NAMALWA (cell line): Measurements from ENCODE around the gene BCHE.
"Not testable (repeated sequence)": the region's sequence is repeated elsewhere in the genome, so short reads cannot be mapped to it uniquely, and the experiment has no call there.

Source experiments
- DNase-seq: peaks from one replicate; pipeline ENCODE4 v3.0.0-alpha.2; 2015; ENCODE audit warnings: low spot score

Gene BCHE

DNA sequence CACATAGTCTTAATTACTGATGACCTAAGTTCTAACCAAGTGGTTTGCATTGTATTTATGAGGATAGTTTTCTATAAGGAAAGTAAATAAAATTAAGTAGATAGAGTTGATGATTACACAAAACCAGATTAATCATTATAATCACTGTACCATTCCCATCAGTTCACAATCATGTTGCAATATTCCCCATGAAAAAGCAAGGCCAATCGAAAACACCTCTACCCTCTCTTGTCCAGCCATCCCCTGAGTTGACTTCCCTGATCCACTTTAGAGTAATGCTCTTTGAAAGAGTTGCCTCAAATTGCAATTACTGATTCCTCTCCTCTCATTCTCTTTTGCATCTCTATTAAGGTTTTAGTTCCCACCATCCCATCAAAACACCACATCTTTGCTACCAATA is 21.0 kb downstream of the BCHE start:
- DNase-seq = no peak

DNA sequence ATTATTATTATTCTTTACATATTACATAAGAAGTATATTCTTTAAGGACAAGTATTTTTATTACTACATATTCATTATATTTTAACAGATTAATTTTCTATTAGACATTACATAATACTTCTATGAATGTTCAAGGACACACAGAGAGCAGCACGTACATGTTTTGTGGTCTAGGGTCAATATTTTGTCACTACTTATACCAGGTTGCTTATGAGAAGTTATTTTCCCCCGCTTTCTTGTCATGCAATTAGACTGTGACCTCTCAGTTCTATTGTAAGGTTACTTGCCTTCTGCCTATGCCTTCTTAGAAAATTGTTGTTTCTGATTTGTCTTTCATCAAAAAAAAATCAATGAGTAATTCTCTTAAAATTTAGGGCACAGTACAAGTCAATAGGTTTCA is 21.5 kb downstream of the BCHE start:
- no peak for DNase-seq

DNA sequence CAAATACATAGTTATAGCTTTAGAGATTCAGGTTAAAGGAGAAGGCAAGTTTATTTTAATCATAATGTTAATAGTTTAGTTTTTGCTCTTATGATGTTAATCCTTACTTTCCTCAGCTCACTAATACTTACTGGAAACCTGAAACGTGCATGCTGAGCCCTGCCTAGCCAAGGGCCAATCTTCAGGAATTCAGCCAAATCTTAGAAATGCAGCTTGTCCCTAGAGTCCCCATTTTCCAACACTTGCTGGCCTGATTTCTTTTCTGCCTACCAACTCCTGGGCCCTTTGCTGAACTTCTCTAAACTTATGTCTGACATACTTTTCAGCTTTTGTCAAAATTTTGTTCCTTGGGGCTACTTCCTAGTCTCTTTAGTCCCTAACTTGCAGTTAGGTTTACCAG is 22.8 kb downstream of the BCHE start:
- DNase-seq = no peak

DNA sequence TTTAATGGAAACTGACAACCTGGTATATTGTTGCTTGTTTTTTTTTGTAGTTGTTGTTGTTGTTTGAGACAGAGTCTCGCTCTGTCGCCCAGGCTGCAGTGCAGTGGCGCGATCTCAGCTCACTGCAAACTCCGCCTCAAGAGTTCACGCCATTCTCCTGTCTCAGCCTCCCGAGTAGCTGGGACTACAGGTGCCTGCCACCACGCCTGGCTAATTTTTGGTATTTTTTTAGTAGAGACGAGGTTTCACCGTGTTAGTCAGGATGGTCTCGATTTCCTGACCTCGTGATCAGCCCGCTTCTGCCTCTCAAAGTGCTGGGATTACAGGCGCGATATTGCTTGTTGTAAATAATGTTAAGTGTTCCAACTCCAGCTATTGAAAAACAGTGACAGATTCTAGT is 29.3 kb downstream of the BCHE start:
- DNase-seq = not testable (repeated sequence)

DNA sequence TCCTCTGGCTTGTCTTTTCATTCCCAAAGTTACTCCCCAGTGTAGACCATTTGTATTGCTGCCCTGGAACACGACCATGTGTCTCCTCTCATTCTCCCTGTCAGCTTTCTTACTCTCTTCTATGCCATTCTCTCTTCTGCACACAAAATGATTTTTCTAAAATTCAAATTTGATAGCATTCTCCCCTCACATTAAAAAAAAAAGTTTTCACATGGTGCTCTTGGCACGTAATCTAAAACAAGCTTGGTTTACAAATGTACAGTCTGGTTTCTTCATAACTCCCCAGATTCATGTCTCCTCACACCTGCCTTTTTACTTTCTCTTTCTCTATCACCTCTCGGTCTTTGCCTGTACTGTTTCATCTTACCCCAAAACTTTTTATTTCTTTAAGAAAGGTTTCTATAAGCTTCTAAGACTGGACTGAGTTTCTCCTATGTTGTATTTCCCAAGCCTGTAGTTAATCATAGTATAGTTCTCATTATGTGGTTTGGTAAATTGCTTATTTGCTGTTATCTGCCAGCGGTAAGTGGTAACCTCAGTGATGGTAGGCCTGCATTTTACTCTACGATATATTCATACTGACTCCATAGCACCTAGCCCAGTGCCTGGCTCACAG is 31.2 kb downstream of the BCHE start:
- DNase-seq = no peak

DNA sequence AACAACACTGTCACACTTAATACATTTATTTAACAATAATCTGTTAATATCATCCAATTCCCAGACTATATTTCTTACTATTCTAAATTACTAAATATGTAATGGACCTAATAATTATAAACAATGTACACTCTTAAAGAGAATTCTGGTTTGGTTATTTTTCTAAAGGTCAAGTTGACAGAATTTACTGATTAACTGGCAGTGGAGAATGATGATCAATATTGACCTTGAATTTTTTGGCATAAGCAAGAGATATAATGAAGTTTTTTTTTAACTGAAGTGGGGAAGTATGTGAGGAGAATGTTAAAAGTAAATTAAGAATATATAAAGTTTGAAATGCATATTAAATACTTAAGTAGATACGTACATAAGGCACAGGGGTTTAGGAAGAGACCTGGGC is 33.8 kb downstream of the BCHE start:
- no peak for DNase-seq

DNA sequence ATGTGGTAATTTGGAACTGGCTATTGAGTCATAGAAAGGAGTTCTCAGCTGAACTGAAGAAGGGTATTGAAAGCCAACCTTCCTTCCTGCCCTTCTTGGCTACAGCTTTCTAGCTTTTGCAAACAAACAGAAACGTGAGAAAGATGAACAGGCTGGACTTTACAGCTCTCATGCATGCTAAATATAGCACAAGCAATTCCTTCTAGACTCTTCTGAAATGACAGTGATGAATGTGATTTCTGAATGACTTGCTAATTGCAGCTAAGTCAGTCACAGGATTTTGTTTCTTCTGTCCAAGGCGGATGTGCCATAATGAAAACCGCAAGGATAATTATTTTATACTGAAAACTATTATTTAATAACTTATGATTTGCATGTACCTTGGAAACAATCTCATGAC is 36.3 kb downstream of the BCHE start:
- no peak for DNase-seq

DNA sequence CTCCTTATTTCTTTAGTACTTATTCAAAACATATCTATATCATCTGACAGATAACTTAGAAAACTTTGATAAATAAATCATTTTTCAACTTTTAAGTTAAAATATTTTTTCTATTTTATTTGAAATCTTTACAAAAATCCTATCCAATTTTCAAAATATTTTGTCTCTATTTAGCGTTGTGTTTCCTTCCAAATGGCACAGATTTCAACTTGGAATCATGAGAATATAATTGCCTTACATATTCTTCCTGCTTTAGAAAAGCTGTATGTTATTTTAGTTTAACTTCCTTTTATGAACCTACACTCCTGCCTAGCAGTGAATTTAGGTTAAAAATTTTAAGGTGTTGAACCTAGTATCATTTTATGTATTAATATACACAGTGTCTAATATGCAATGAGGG is 38.2 kb downstream of the BCHE start:
- no peak for DNase-seq

DNA sequence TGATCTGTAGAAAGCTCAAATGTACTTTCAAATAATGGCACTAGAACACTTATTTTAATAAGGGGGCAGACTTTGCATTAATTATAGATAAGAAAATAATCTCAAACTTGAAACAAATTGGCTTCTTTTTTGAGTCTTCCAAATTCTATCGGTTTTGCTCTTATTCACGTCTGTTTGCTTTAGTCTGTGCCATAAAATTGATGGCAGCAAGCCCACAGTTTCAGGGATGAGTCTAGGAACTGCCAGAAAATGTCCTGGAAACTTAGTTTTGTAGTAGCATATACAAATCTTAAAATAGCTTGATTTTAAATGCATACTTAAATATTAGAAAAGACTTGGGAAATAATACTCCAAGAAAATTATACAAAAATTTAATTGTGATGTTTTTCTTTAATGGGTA is 39.7 kb downstream of the BCHE start:
- no peak for DNase-seq

DNA sequence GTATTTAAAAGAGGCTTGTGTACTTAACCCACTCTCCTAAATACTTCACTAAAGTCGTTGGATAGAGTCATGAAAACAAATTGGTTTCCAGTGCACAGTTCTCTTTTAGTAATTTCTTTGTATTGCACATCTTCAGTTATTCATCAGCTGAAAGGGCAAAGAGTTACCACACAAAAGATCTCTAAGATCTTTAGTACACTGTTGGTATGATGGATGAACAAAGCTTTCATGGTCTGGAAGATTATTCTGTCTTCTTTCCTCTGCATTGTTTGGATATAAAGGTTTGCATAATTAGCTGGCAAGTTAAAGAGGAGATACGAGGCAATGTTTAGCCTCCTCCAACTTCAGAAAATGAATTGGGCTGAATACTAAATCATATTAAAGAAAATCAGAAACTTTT is 40.5 kb downstream of the BCHE start:
- DNase-seq = no peak

DNA sequence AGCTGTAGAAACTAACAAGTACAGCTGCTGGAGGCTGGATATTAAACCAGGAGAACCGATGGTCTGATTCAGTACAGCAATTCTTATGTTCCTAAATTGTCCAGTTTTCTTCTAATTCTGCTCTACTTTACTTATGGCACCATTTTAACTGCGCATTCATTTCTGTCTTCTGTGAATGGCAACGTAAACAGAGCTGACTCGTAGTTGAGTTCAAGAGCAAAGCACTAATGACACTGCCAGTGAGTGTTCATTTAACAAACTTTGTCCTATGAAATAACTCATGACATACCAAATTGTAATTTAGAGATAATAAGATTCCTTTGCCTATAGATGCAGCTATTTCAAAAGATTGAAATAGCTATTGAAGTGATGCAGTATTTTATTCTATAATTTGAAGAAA is 48.7 kb downstream of the BCHE start:
- no peak for DNase-seq

DNA sequence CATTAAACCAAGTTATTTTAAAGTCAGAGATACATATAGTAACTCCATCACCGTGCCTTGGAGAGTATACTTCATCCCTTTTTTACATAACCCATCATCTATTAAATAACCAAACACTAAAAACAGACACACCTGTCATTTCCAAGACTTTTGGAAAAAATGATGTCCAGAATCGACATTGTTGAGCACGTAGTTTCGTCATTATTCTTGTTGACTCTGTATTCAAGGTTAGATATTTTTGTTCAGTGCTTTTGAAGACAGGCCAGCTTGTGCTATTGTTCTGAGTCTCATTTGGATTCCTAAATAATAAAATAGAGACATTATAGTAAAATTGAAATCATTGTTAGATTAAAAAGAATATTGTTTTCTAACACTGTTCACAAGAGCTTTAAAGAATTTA is 51.2 kb downstream of the BCHE start:
- DNase-seq = no peak

DNA sequence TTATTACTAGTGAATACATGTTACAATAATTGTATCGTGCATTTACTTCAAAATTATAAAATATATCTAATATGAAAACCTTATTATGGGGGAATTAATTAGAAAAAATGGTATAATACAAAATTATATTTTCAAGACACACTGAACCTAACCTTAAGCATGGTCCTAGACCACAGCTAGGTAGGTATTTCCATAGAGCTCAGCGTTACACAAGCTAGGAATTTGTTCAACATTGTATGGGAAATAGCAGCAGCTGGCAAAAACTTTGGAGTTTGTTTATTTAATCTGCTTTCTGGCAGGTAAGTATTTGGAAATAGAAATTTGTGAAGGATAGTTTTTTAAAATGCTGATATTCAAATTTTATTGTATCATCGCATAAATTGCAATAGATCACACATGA is 52.9 kb downstream of the BCHE start:
- DNase-seq = no peak

DNA sequence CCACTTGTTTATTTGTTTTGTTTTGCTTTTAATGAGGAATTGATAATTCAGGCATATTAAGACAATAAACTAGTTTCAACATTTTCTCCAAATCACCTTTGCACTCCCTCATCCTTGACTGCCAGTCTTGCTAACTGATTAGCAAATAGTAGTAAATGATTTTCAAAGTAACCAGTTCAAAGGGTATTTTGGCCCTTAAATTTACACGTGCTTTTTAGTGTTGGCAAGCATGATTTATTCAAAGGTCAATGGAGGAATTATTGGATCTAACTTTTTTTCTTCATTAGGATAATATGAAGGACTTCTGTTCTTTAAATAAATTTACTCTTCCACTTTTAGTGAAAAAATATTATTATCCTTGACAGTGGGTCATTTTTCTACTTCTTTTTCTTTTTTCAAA is 53.8 kb downstream of the BCHE start:
- no peak for DNase-seq

DNA sequence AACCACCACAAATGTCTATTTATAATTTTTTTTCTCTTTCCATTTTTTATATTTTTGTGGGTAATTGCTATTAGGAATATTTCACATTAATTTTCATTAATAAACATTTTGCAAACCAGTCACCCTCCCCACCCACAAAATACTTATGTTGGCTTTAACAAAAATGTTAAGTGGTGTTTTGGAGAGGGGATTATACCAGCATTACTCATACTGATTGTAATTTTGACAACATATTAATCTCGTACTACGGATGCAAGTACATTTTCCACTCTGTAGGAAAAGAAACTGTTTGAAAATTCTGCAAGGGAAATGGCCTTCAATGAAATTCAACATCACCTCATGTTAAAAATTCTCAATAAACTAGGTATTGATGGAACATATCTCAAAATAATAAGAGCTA is 58.3 kb downstream of the BCHE start:
- DNase-seq = no peak

DNA sequence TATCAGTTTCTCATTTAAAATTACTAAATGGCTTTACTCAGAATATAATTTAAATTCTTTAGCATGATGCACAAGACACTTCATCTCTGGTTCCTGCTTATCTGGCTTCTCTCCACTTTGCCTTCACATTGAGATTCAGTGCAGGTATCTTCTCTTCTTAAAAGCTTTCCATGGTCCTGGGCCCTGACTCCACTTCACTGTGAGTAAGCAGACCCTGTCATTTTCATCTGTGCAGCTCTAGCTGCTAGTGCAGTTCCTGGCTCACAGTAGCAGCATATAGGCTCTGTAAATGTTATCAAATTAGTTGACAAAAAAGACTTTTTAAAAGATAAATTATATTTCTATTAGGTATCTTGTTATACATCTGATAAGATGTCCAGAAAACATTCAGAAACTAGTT is 58.8 kb downstream of the BCHE start:
- DNase-seq = no peak

DNA sequence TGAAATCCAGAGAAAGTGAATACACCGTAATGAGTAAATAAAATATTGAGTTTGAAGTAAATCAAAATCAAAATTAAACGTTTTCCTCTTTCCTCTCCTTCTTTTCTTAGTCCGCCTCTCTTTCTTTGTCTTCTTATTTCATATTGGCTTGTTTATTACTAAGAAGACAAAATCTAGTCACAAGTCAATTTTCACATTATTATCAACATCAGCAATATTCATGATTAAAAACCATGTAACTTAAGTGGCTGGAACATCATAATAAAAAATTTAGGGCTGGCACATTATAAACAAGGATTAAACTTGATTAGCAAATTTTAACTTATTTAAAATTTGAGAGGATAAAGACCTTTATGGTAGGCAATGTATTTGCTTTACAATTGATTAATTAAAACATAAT is 61.4 kb downstream of the BCHE start:
- no peak for DNase-seq

DNA sequence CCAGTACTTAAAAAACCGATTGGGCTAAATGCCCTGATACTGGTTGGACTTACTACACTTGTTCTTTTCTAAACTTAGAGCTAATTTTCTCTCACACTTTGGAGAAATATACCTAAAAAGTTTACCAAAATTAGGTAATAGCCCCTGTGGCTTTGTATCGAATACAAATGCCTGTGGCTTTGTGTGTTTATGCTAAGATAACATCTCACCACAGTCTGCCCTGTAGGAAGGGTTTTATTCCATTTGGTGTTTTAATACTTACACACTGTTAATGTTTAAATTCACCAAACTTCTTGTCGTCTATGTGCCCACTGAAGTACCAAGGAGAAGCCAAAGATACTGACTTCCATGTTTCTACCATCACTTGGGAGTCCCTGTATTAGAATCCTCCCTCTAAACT is 66.4 kb downstream of the BCHE start:
- no peak for DNase-seq

DNA sequence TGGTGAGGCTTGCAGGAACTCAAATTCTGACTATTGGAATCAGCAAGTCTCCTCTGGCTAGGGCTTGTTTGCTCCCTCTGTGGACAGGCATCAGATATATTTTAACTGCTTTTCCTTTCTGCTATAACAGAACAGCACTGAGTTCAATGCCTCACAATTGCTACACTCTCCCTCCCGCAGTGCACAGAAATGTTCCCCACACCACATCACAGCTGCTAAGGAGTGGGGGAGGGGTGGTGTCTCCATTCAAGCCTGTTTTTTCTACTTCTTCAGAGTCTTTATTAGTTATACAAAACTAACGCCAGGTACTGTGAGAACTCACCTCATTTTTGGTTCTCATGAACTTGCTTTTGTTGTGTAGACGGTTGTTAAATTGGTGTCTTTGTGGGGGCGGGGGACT is 68.5 kb downstream of the BCHE start:
- DNase-seq = no peak

DNA sequence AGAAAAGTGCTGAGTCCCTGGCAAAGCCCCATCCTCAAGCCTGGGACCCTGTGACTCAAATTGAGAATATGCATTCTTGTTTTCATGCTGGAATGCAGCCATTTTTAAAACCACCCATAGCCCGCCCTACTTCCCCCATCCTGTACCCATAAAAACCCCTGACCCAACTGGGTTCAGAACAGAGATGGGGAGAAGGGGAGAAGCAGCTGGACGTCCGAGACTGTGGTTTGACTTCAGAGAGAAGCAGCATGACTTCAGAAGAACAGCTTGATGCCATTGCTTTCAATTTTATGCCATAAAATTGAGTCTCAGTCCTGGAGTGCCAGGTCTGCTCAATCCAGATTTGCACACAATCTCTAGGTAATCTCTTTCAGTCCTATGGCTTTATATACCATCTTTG is 78.2 kb downstream of the BCHE start:
- DNase-seq = no peak

DNA sequence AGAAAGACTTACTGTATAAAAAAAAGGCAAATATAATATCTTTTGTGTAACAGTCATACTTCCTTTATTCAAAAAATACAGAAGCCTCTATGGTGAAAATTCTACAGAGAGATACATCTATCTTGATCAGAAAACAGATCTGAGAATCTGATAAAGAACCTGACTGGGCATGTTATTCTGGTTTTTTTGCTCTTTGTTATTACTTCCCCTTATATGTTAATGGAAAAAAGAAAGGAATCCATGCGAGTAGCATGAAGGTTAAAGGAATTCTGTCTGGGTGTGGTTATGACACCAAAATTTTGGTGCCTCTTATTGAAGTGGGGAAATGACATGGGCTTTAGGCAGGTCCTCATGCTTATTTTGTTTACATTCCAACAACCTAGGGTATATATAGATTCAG is 81.7 kb downstream of the BCHE start:
- DNase-seq = no peak

DNA sequence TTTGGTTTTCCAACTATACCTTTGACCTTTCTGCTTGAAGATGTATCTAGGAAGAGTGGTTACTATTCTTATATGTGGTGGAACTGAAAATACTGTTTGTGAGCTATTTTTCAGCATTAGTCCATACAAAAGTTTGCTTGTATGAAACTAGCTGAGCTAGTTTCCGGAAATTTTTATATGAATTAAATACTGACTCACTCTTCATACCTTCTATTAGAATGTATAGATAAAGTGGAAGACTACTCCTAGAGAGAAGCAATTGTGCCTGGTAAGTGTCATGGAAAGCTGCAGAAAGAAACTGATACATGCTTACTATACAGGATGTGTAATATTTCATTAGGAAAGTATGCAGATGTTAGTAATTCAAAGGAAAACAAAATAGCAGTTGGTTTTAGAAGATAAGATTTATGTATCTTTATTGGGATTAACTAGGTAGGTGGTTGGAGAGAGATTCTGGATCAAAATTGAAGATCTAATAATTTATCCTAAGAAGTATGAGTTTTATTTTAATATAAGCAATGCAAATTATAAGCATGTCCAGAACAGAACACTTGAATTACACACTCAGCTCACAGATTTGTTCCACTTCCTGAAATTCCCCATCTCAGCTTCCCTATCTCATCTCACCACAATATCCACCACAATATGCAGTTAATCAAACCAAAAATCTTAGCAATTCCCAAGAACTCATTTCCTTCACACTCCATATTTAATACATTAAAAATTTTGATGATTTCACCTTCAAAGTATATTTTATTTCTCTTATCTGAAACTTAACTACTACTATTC is 82.8 kb downstream of the BCHE start:
- no peak for DNase-seq

DNA sequence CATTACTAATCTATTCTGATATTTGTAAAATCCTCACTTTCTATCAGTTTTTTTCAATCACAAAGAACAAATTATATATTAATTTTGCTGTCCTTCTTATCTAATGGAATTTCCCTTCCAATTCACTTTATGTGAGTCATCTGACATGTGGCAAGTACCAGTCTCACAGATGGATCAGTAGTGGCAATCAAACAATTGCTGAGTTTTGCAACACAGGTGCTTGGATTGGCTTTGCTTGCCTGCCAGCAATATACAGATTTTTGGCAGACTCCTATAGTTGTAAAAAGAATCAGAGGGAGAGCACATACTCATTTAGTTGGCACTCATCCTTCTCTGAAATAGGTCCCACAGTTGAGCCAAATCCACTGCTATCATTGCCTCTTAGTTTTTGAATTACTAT is 83.7 kb downstream of the BCHE start:
- DNase-seq = no peak

DNA sequence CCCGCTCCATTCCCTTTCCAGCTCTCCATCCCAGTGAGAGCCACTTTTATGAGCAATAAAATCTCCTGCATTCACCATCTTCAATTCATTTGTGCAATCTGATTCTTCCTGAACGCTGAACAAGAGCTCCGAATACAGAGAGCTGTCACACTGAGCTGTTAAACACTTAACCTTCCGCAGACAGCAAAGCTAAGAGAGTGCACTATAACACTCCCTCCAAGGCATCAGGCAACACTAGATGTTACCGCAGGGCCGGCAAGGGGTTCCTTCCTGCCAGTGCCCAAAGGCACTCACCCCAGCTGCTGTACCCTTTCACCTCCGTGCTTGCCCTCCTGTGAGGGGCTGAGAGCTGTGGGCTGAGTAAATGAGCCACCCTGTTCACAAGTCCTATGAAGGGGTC is 85.6 kb downstream of the BCHE start:
- DNase-seq = no peak
